NCI-H345 treated with DMSO at 0.1 percent for 48 hours (cell line): Measurements from ENCODE around the gene TNFAIP8.

Source experiments
- DNase-seq: peaks from one replicate; lab custom pipeline; 2025; ENCODE audit not compliant: unreplicated experiment; lab: John Stamatoyannopoulos, UW

Gene TNFAIP8

GRCh38 chr5:119328753-119329602, 26.8 kb upstream of the TNFAIP8 start:
- DNase-seq, result no peak

GRCh38 chr5:119329666-119330065, 26.2 kb upstream of the TNFAIP8 start:
- DNase-seq, result no peak

- DNase-seq, result no peak
These were observed 25.2 kb upstream of the TNFAIP8 start for GRCh38 chr5:119330367-119331183.

GRCh38 chr5:119331566-119332095, 24.2 kb upstream of the TNFAIP8 start:
- DNase-seq, result no peak

- DNase-seq, result no peak
These were observed 23.6 kb upstream of the TNFAIP8 start for GRCh38 chr5:119332208-119332607.

- no peak for DNase-seq
These were observed 22.8 kb upstream of the TNFAIP8 start for GRCh38 chr5:119332978-119333401.

GRCh38 chr5:119333421-119333851, 22.4 kb upstream of the TNFAIP8 start:
- DNase-seq, result no peak

- DNase-seq, result no peak
These were observed 20.6 kb upstream of the TNFAIP8 start for GRCh38 chr5:119335261-119335677.

GRCh38 chr5:119336262-119336661, 19.6 kb upstream of the TNFAIP8 start:
- DNase-seq, result no peak

GRCh38 chr5:119336845-119337580, 18.8 kb upstream of the TNFAIP8 start:
- DNase-seq, result no peak

- no peak for DNase-seq
These were observed 17.4 kb upstream of the TNFAIP8 start for GRCh38 chr5:119338326-119338946.

- no peak for DNase-seq
These were observed 16.5 kb upstream of the TNFAIP8 start for GRCh38 chr5:119339344-119339743.

GRCh38 chr5:119339965-119340364, 15.9 kb upstream of the TNFAIP8 start:
- DNase-seq, result no peak

GRCh38 chr5:119340597-119341218, 15.1 kb upstream of the TNFAIP8 start:
- DNase-seq, result no peak

GRCh38 chr5:119341452-119342349, 14.1 kb upstream of the TNFAIP8 start:
- no peak for DNase-seq

GRCh38 chr5:119342406-119342805, 13.4 kb upstream of the TNFAIP8 start:
- no peak for DNase-seq

- DNase-seq, result no peak
These were observed 12.8 kb upstream of the TNFAIP8 start for GRCh38 chr5:119343052-119343451.

GRCh38 chr5:119343766-119344165, 12.1 kb upstream of the TNFAIP8 start:
- DNase-seq, result no peak

GRCh38 chr5:119344231-119344630, 11.6 kb upstream of the TNFAIP8 start:
- DNase-seq, result no peak
